Stomach (tissue), 4 donors: ENCODE results near the gene HIVEP1.

Experiments used
- CTCF ChIP-seq, 7 experiments: fragments of 450-650 bp in 4 of 7; fragments of 200-600 bp in 3 of 7; sonication (generic) in 3 of 7; IDR thresholded peaks; one replicate each; pipeline ENCODE4 v1.5.1; 2016 to 2019; ENCODE audit warnings: antibody characterized with exemption in 7 of 7, control low read depth in 2 of 7, mild to moderate bottlenecking in 1 of 7
- POLR2A ChIP-seq, 4 donors: fragments of 450-650 bp; IDR thresholded peaks; one replicate each; pipeline ENCODE4 v1.6.1; 2016; ENCODE audit warnings: antibody characterized with exemption in 4 of 4, control low read depth in 2 of 4, mild to moderate bottlenecking in 1 of 4, moderate library complexity in 1 of 4

- TF ChIP-seq CTCF (IDR thresholded peaks at IDR 0.05), result no peak
- no peak for TF ChIP-seq POLR2A (IDR thresholded peaks at IDR 0.05)
Measured at GRCh38 chr6:12058172-12058961, 46.3 kb downstream of the HIVEP1 start.
